GM03348 (cell line): ENCODE measurements around the gene SLC35A4.
"Not testable (repeated sequence)": the region's sequence is repeated elsewhere in the genome, so short reads cannot be mapped to it uniquely, and the experiment has no call there.

Source experiments
- DNase-seq: peaks from one replicate; pipeline ENCODE4 v3.0.0; 2012; ENCODE audit warnings: low spot score

Gene SLC35A4

GRCh38 chr5:140558542-140558941 is 6.1 kb upstream of the SLC35A4 start:
- DNase-seq, result no peak

- DNase-seq, result no peak
Observed at GRCh38 chr5:140560227-140560626, 4.4 kb upstream of the SLC35A4 start.

- DNase-seq, result no peak
Observed at GRCh38 chr5:140561753-140562523, 2.7 kb upstream of the SLC35A4 start.

GRCh38 chr5:140563596-140563995 is 1.0 kb upstream of the SLC35A4 start:
- DNase-seq, result no peak

GRCh38 chr5:140565024-140565779 is 574 bp downstream of the SLC35A4 start:
- DNase-seq, result no peak

GRCh38 chr5:140565780-140566095 is 1.1 kb downstream of the SLC35A4 start:
- DNase-seq, result no peak

GRCh38 chr5:140566665-140567064 is 2.0 kb downstream of the SLC35A4 start:
- DNase-seq, result no peak

GRCh38 chr5:140567136-140567818 is 2.6 kb downstream of the SLC35A4 start:
- no peak for DNase-seq

GRCh38 chr5:140567871-140568270 is 3.2 kb downstream of the SLC35A4 start:
- no peak for DNase-seq

GRCh38 chr5:140568443-140569063 is 3.9 kb downstream of the SLC35A4 start:
- DNase-seq, result no peak

- no peak for DNase-seq
Observed at GRCh38 chr5:140569197-140569596, 4.6 kb downstream of the SLC35A4 start.

- DNase-seq, result no peak
Observed at GRCh38 chr5:140570058-140570457, 5.4 kb downstream of the SLC35A4 start.

- DNase-seq, result no peak
Observed at GRCh38 chr5:140570488-140570887, 5.9 kb downstream of the SLC35A4 start.

- no peak for DNase-seq
Observed at GRCh38 chr5:140571105-140571504, 6.5 kb downstream of the SLC35A4 start.

GRCh38 chr5:140573683-140574082 is 9.1 kb downstream of the SLC35A4 start:
- no peak for DNase-seq

GRCh38 chr5:140574165-140574564 is 9.5 kb downstream of the SLC35A4 start:
- DNase-seq, result no peak

- DNase-seq, result peak; percentile 62
Observed at GRCh38 chr5:140575309-140575708, 10.7 kb downstream of the SLC35A4 start.

GRCh38 chr5:140576776-140577201 is 12.2 kb downstream of the SLC35A4 start:
- DNase-seq, result no peak

- not testable (repeated sequence) for DNase-seq
Observed at GRCh38 chr5:140579188-140579747, 14.6 kb downstream of the SLC35A4 start.

GRCh38 chr5:140587495-140587894 is 22.9 kb downstream of the SLC35A4 start:
- DNase-seq, result no peak

- peak; percentile 69 for DNase-seq
Observed at GRCh38 chr5:140588311-140589070, 23.9 kb downstream of the SLC35A4 start.
